Heart right ventricle (tissue), 16 donors: Measurements from ENCODE around the gene ACTR2. TPM values are rescaled to one million over a fixed set of nuclear protein-coding genes. Genes with fewer than 3 reads are reported as not detected.

ENCODE experiments used
- ATAC-seq, 8 donors: fragments of 200-7000 bp; cut with Tn5 transposase; one replicate each; pipeline ENCODE4 v1.9.1; 2020; ENCODE audit warnings: mild to moderate bottlenecking in 8 of 8, moderate library complexity in 8 of 8, moderate number of reproducible peaks in 1 of 8
- DNase-seq, 2 donors: peaks; one replicate each; pipeline ENCODE4 v3.0.0-alpha.2; 2020
- H3K27ac ChIP-seq, 10 donors: fragments of 200-600 bp; sonication (generic) in 2 of 10; one replicate each; pipeline versions ENCODE4 v1.5.0 to v1.8.0; 2020 to 2022; ENCODE audit warnings: mild to moderate bottlenecking in 3 of 10
- H3K27me3 ChIP-seq, 7 donors: fragments of 200-600 bp; one replicate each; pipeline ENCODE4 v1.8.0; 2021 to 2022; ENCODE audit warnings: mild to moderate bottlenecking in 2 of 7
- H3K36me3 ChIP-seq, 9 donors: fragments of 200-600 bp; sonication (generic) in 1 of 9; one replicate each; pipeline versions ENCODE4 v1.5.0 to v1.8.0; 2020 to 2022; ENCODE audit warnings: mild to moderate bottlenecking in 2 of 9
- H3K4me1 ChIP-seq, 9 donors: fragments of 200-600 bp; sonication (generic) in 1 of 9; one replicate each; pipeline versions ENCODE4 v1.5.0 to v1.8.0; 2020 to 2022; ENCODE audit warnings: mild to moderate bottlenecking in 4 of 9
- H3K4me3 ChIP-seq, 10 donors: fragments of 200-600 bp; sonication (generic) in 2 of 10; one replicate each; pipeline versions ENCODE4 v1.5.0 to v1.8.0; 2020 to 2022; ENCODE audit warnings: mild to moderate bottlenecking in 7 of 10, moderate library complexity in 2 of 10
- H3K9me3 ChIP-seq, 11 donors: fragments of 200-600 bp in 10 of 11; sonication (generic) in 2 of 11; one replicate each; pipeline versions ENCODE4 v1.5.0 to v1.8.0; 2013 to 2022; ENCODE audit warnings: mild to moderate bottlenecking in 2 of 11, control low read depth in 1 of 11, moderate library complexity in 1 of 11
- WGBS, 2 donors: extraction: QIAGEN DNeasy Blood & Tissue Kit; methylation state at CpG; one replicate each; pipeline ENCODE4 v1.1.7; 2013; ENCODE audit warnings: inconsistent platforms in 1 of 2; 5-methylcytosine and 5-hydroxymethylcytosine counted together
- intact Hi-C, 10 donors: fragments of 100-400 bp; cut with DNase I; formaldehyde crosslinking; loops; one replicate each; pipeline versions ENCODE4 v1.11.1 to v1.14.2; 2022
- polyA plus RNA-seq, 2 donors: library from polyadenylated mRNA; stranded (reverse); fragments of 200-250 nt; gene quantifications; one replicate each; pipeline ENCODE4 v1.2.3, GENCODE V29; 2013
- total RNA-seq, 10 donors: library from RNA; stranded (reverse); fragmentation: NEBNext Ultra II Directional in 3 of 10; extraction: Animal tissue kit (Norgen Biotek cat#: 25700) in 3 of 10; gene quantifications; one replicate each; pipeline versions ENCODE4 v1.2.1 to v1.2.4, GENCODE V29; 2021 to 2023
- TF ChIP-seq, protein P1 (sequence below), 9 donors: fragments of 200-600 bp; sonication (generic) in 2 of 9; IDR thresholded peaks; one replicate each; pipeline versions ENCODE4 v1.5.0 to v1.8.0; 2021 to 2022; ENCODE audit warnings: antibody characterized with exemption in 9 of 9, mild to moderate bottlenecking in 5 of 9, moderate library complexity in 1 of 9
- donor health status: Arrhythmogenic right ventricular cardiomyopathy.
- donor health status: ischemic (EF 13 %, LVEDD 7.1; RV severe dilation, severe dysfunction).
- donor health status: healthy with polysubstance abuse.
- donor health status: DM: no; HTN: yes; CAD: no.
- donor health status: DM: no; HTN: no; CAD: no.
- donor health status: ischemic (EF 25% LVEDD 6.9; RV normal size, moderate dysfunction).
- donor health status: ischemic (EF 25% LVEDD 5.7; RV mildly dilated, moderate dysfunction).
- donor health status: healthy.
- donor health status: DM: yes; HTN: yes; CAD: no.
- donor health status: Ischemic cardiomyopathy.
- donor health status: ischemic (EF 35%, LVEDD 5.7; RV mildly dilated, moderate dysfunction).
- donor health status: nonischemic (EF 11% LVEDD 7.7; RV severe dilation, severe dysfunction).
- donor health status: DM: yes; HTN: yes; CAD: no.
- donor health status: PGD.
- donor health status: ischemic (EF 29% LVEDD 5.4; RV normal size, mild dysfunction).
- donor health status: nonischemic (EF 23%, LVEDD 6.1; RV moderate dilation, normal function).

The ACTR2 gene
- total and polyA plus RNA-seq, 12 donors = 34.1 to 164 (median 105) TPM

DNA sequence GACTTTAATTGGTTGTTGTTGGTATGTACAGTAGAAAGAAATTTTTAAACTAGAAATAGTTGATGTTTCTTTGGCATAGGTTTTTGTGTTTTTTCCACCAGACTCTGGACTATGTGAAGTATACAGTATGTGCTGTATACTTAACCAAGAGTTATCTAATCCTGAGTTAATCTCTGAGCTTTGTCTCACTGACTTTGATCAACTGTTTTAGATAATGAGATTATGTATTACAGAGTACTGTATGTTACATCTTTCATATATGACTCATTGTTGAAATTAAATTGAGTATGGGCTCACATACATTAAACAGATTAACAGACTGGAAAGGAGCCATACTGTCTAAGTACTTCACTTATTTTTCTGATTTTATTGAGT, 38.0 kb downstream of the ACTR2 start:
- intact Hi-C loops = loop anchor here in 9 of 10 donors (1.0 to 10.0 kb wide), 8 partner anchors 167 to 307 kb away; partner anchors contain the start of gene SPRED2 (in 3 of the 9)
- H3K9me3 ChIP-seq = no peaks in the 10 kb centered on the region
- no peak for DNase-seq
- H3K4me3 ChIP-seq = no peak overlapping the region
- TF ChIP-seq, protein P1, sequence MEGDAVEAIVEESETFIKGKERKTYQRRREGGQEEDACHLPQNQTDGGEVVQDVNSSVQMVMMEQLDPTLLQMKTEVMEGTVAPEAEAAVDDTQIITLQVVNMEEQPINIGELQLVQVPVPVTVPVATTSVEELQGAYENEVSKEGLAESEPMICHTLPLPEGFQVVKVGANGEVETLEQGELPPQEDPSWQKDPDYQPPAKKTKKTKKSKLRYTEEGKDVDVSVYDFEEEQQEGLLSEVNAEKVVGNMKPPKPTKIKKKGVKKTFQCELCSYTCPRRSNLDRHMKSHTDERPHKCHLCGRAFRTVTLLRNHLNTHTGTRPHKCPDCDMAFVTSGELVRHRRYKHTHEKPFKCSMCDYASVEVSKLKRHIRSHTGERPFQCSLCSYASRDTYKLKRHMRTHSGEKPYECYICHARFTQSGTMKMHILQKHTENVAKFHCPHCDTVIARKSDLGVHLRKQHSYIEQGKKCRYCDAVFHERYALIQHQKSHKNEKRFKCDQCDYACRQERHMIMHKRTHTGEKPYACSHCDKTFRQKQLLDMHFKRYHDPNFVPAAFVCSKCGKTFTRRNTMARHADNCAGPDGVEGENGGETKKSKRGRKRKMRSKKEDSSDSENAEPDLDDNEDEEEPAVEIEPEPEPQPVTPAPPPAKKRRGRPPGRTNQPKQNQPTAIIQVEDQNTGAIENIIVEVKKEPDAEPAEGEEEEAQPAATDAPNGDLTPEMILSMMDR (IDR thresholded peaks at IDR 0.05) = no peak
- peaks cover 0 to 16% (median 7%) of the 10 kb centered on the region in 9 donors for H3K4me1 ChIP-seq
- H3K27me3 ChIP-seq = no peaks in the 10 kb centered on the region
- ATAC-seq = no peak
- peaks cover 0 to 100% (median 7%) of the 10 kb centered on the region in 9 donors for H3K36me3 ChIP-seq
- no peak overlapping the region for H3K27ac ChIP-seq

DNA sequence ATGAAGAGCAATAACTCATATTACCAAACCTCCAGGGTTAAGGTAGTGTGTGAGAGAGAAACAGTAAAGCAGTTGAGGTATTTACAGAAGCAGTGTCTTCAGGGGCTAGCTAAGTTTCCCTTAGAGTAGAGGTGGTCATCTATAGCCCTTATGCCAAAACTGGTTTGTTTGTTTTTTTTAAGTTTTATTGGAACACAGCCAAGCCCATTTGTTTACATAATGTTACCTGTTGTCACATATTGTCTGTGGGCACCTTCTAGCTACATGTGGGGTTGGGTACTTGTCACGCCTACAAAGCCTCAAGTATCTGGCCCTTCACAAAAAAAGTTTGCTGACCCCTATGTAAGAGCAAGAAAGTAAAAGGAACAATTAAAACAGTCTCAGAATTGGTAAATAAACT, 39.4 kb downstream of the ACTR2 start:
- H3K4me3 ChIP-seq = no peak overlapping the region
- DNase-seq = no peak
- TF ChIP-seq, protein P1 (IDR thresholded peaks at IDR 0.05) = no peak
- H3K9me3 ChIP-seq = no peaks in the 10 kb centered on the region
- intact Hi-C loops = loop anchor here in 8 of 10 donors (2.0 to 10.0 kb wide), 6 partner anchors 165 to 305 kb away; partner anchors contain the start of gene SPRED2 (in 3 of the 8)
- 93 to 98% methylated on average over 1 of the region's 1 CpG for WGBS, 2 donors
- H3K4me1 ChIP-seq = peaks cover 0 to 16% (median 7%) of the 10 kb centered on the region in 9 donors
- H3K27ac ChIP-seq = no peak overlapping the region
- ATAC-seq = no peak
- no peaks in the 10 kb centered on the region for H3K27me3 ChIP-seq
- peaks cover 0 to 100% (median 8%) of the 10 kb centered on the region in 9 donors for H3K36me3 ChIP-seq

DNA sequence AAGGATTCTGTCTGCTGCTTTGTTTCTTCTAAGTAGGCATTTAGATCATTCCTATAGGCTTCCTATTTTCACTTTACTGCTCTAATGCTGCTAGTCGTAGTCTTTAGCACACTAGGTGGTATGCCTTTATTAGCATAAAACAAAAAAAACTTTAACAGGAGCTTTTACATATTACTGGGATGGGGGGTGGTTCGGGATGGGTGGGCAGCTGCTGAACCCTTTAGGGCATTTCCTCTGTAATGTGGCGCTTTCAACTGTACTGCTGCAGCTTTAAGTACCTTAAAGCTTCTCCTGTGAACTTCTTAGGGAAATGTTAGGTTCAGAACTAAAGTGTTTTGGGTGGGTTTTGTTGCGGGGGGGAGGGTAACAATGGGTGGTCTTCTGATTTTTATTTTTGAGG, 41.3 kb downstream of the ACTR2 start:
- Histone ChIP-seq H3K9me3 (no peaks in the 10 kb centered on the region), H3K4me1 (peaks cover 0 to 16% (median 7%) of the 10 kb centered on the region in 9 donors), H3K36me3 (peaks cover 0 to 99% (median 13%) of the 10 kb centered on the region in 9 donors), H3K27me3 (no peaks in the 10 kb centered on the region), H3K4me3 (no peak overlapping the region), H3K27ac (no peak overlapping the region)
- intact Hi-C loops = loop anchor here in 8 of 10 donors (5.0 to 10.0 kb wide), 5 partner anchors 163 to 303 kb away; partner anchors contain the start of gene SPRED2 (in 3 of the 8)
- ATAC-seq (no peak), DNase-seq (no peak)
- 81 to 90% methylated on average over 4 of the region's 4 CpGs for WGBS, 2 donors
- TF ChIP-seq, protein P1 (IDR thresholded peaks at IDR 0.05) = no peak

DNA sequence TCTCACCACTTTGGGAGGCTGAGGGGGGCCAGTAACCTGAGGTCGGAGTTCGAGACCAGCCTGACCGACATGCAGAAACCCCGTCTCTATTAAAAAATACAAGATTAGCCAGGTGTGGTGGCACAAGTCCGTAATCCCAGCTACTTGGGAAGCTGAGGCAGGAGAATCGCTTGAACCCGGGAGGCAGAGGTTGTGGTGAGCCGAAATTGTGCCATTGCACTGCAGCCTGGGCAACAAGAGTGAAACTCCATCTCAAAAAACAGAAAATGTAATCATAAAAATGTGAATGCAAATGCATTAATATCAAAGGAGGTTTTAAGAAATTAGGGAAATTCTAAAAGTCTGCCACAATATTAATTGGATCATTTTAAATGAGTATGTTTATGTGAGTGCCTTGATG, 45.7 kb downstream of the ACTR2 start:
- Histone ChIP-seq H3K4me1 (peaks cover 3 to 35% (median 31%) of the 10 kb centered on the region in 9 donors), H3K9me3 (no peaks in the 10 kb centered on the region), H3K27ac (no peak overlapping the region), H3K4me3 (no peak overlapping the region), H3K36me3 (peaks cover 0 to 63% (median 6%) of the 10 kb centered on the region in 9 donors), H3K27me3 (no peaks in the 10 kb centered on the region)
- intact Hi-C loops = loop anchor here in 2 of 10 donors (10.0 kb wide), 1 partner anchor 161 kb away; the partner anchor contains the start of gene SPRED2 (in 2 of the 2)
- WGBS, 2 donors = 92 to 96% methylated on average over 8 of the region's 8 CpGs
- no peak for ATAC-seq
- DNase-seq = no peak
- TF ChIP-seq, protein P1 (IDR thresholded peaks at IDR 0.05) = no peak
